ENCODE results near the gene ELK1. TPM values are rescaled to one million over a fixed set of nuclear protein-coding genes. Genes with fewer than 3 reads are reported as not detected.

ELK1 gene
- total and polyA plus RNA-seq, 2 of the 8 experiments (the other 6 are each of a cell fraction or from before 2014, with no cell fraction given) = 31.9 to 42.2 TPM

DNA sequence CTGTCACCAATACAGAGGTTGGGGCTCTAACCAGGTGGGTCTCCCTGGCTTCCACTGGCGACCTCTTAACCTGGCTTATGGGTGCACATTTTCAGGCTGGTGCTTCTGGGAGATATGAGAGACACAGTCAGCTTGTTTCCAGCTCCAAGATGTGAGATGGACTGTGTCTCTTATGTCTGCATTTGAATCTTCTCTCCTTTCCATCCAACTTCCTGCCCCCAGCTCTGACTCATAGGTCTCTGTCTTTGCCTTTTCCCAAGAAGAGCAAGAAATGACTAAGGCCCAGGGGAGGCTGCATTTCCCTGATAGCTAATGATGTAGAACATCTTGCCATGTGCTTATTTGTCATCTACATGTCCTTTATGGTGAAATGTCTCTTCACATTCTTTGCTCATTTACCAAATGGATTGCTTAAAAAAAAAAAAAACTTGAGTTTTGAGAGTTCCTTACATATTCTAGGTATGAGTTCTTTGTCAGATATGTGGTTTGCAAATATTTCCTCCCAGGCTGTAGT lies 11.8 kb upstream of the ELK1 start:
- H3K9me3 ChIP-seq (ENCODE audit: insufficient read depth in 2 of 2, low read depth in 1 of 2, low read length in 1 of 2) = no peaks in the 10 kb centered on the region
- no peak overlapping the region for H4K5ac ChIP-seq (ENCODE audit: insufficient read length, low read depth, low read length)
- H3K4me3 ChIP-seq (ENCODE audit: extremely low read depth in 1 of 4, insufficient read depth in 2 of 4, low read depth in 3 of 4, low read length in 4 of 4) = no peak overlapping the region
- no peak overlapping the region for H3K27ac ChIP-seq (ENCODE audit: low read depth, low read length)
- no peak overlapping the region for H3K14ac ChIP-seq (ENCODE audit: insufficient read length)
- H3K36me3 ChIP-seq (ENCODE audit: control insufficient read depth in 2 of 4, insufficient read depth in 4 of 4, low read length in 3 of 4) = peaks cover 0 to 3% (median under 1%) of the 10 kb centered on the region in 4 experiments; a peak in 3 of 8 replicates
- peaks cover 0 to 4% (median 1%) of the 10 kb centered on the region in 4 experiments; a peak in 3 of 7 replicates for H3K27me3 ChIP-seq (replicated peaks in 1 of 4; ENCODE audit: control insufficient read depth in 3 of 4, extremely low read depth in 1 of 4, insufficient read depth in 3 of 4, low read length in 3 of 4)
- FAIRE-seq (no peak), DNase-seq (ENCODE audit: low read depth in 1 of 2, low spot score in 2 of 2) (no peak)
- H3K4me1 ChIP-seq (replicated peaks in 1 of 4; ENCODE audit: control insufficient read depth in 3 of 4, insufficient read depth in 4 of 4, low read length in 3 of 4) = no peaks in the 10 kb centered on the region
- H2BK5ac ChIP-seq (ENCODE audit: low read depth, low read length) = no peak overlapping the region
- H4K20me1 ChIP-seq (replicated peaks in 1 of 2; ENCODE audit: control insufficient read depth in 1 of 2, insufficient read depth in 2 of 2, low read length in 2 of 2) = no peaks in the 10 kb centered on the region
- H2BK15ac ChIP-seq (ENCODE audit: low read length) = no peak overlapping the region
- no peak overlapping the region for H2BK12ac ChIP-seq (ENCODE audit: low read depth, low read length)
- POLR2A ChIA-PET (ENCODE audit: partially characterized antibody) = no interaction called here
- CTCF ChIA-PET (ENCODE audit: partially characterized antibody) = interaction anchor here (1.1 kb wide), 1 partner anchor 90 kb away, joined by 3 read pairs; no protein-coding TSS in a partner anchor
- 78% methylated on average over 1 of the region's 1 CpG; no CpG with 5 or more reads in 1 of the 2 experiments for WGBS, 2 experiments (ENCODE audit: extremely low coverage in 1 of 2, insufficient coverage in 1 of 2, insufficient read length in 1 of 2, insufficient replicate concordance in 2 of 2, low coverage in 1 of 2, low lambda C conversion rate in 2 of 2, missing lambda C conversion rate in 1 of 2)
- H3K4me2 ChIP-seq (ENCODE audit: insufficient read depth in 1 of 2, low read depth in 2 of 2, low read length in 2 of 2) = no peak overlapping the region
- H4K91ac ChIP-seq (replicated peaks; ENCODE audit: insufficient read length, low read length) = no peak overlapping the region
- no peak overlapping the region for H2AFZ ChIP-seq (ENCODE audit: low read length)
- no peak overlapping the region for H2BK120ac ChIP-seq (replicated peaks; ENCODE audit: low read depth, low read length)
- H3K79me1 ChIP-seq (ENCODE audit: low read depth, low read length) = no peaks in the 10 kb centered on the region
- H2BK20ac ChIP-seq (ENCODE audit: low read length) = no peak overlapping the region
- no peak overlapping the region for H3K23ac ChIP-seq (ENCODE audit: insufficient read length)
- H3K56ac ChIP-seq (replicated peaks; ENCODE audit: insufficient read length, low read depth, low read length) = no peak overlapping the region
- H3K4ac ChIP-seq (replicated peaks; ENCODE audit: insufficient read length, low read depth, low read length) = no peak overlapping the region
- no peak overlapping the region for H4K8ac ChIP-seq (ENCODE audit: extremely low read depth, insufficient read depth, low read length)
- H3K9ac ChIP-seq (replicated peaks in 1 of 4; ENCODE audit: extremely low read depth in 1 of 4, low read depth in 3 of 4, low read length in 3 of 4) = no peak overlapping the region
- H3K23me2 ChIP-seq (ENCODE audit: low read depth, low read length) = no peaks in the 10 kb centered on the region
- H3K79me2 ChIP-seq (ENCODE audit: control insufficient read depth in 1 of 2, insufficient read depth in 2 of 2, low read length in 2 of 2) = no peaks in the 10 kb centered on the region
- no peak overlapping the region for H3K18ac ChIP-seq (ENCODE audit: extremely low read depth, low read length)
- no peak overlapping the region for H2AK5ac ChIP-seq (ENCODE audit: low read depth, low read length)
- TF ChIP-seq CBX8 (IDR thresholded peaks at IDR 0.05; ENCODE audit: borderline replicate concordance, low read depth, low read length) (no peak), CHD2 (IDR thresholded peaks at IDR 0.05; ENCODE audit: low read length) (no peak), CBX5 (IDR thresholded peaks at IDR 0.05; ENCODE audit: low read depth, low read length) (no peak), SIN3A (conservative IDR thresholded peaks at IDR 0.05 in 1 of 2, IDR thresholded peaks at IDR 0.05 in 1 of 2; ENCODE audit: low read depth in 1 of 2, low read length in 2 of 2) (no peak), KDM5A (IDR thresholded peaks at IDR 0.05; ENCODE audit: low read length) (no peak), TCF12 (IDR thresholded peaks at IDR 0.05; ENCODE audit: low read depth, low read length) (no peak), NANOG (IDR thresholded peaks at IDR 0.05; ENCODE audit: insufficient read depth, low read depth, low read length, poor library complexity, severe bottlenecking) (no peak), HDAC2 (IDR thresholded peaks at IDR 0.05; ENCODE audit: borderline replicate concordance in 1 of 2, low read depth in 2 of 2, low read length in 2 of 2) (no peak), SIRT6 (IDR thresholded peaks at IDR 0.05; ENCODE audit: low read length) (no peak), SUZ12 (IDR thresholded peaks at IDR 0.05; ENCODE audit: low read length) (no peak), JUN (IDR thresholded peaks at IDR 0.05; ENCODE audit: low read depth, low read length) (no peak), POLR2A (IDR thresholded peaks at IDR 0.05; ENCODE audit: control extremely low read depth in 1 of 2, low read depth in 2 of 2, low read length in 2 of 2) (no peak), TAF7 (optimal IDR thresholded peaks at IDR 0.05; ENCODE audit: borderline replicate concordance, low read depth, low read length) (no peak), TAF1 (IDR thresholded peaks at IDR 0.05; ENCODE audit: low read depth, low read length) (no peak), ZNF274 (IDR thresholded peaks at IDR 0.05; ENCODE audit: borderline replicate concordance, extremely low read depth, low read length) (no peak)

Measured in H1 (cell line).